Measurements from ENCODE around the gene HLA-DPA1.

Gene HLA-DPA1

GRCh38 chr6:33023536-33023935 lies 49.9 kb downstream of the HLA-DPA1 start:
- H3K4me1 Mint-ChIP-seq (ENCODE audit: low read depth), result peaks cover 24% of the 10 kb centered on the region

GRCh38 chr6:33021917-33022316 lies 51.5 kb downstream of the HLA-DPA1 start:
- H3K4me3 Mint-ChIP-seq, result no peak overlapping the region
- peaks cover 27% of the 10 kb centered on the region for H3K4me1 Mint-ChIP-seq (ENCODE audit: low read depth)
- no peaks in the 10 kb centered on the region for H3K9me3 Mint-ChIP-seq
- H3K27ac Mint-ChIP-seq, result no peak overlapping the region
- H3K27me3 Mint-ChIP-seq (ENCODE audit: low read depth), result no peaks in the 10 kb centered on the region
- H3K36me3 Mint-ChIP-seq (ENCODE audit: low read depth), result no peaks in the 10 kb centered on the region

More at GRCh38 chr6:33023536-33023935, 49.9 kb downstream of the HLA-DPA1 start:
- no peaks in the 10 kb centered on the region for H3K9me3 Mint-ChIP-seq
- H3K36me3 Mint-ChIP-seq (ENCODE audit: low read depth), result no peaks in the 10 kb centered on the region
- H3K27ac Mint-ChIP-seq, result no peak overlapping the region
- H3K27me3 Mint-ChIP-seq (ENCODE audit: low read depth), result no peaks in the 10 kb centered on the region
- no peak overlapping the region for H3K4me3 Mint-ChIP-seq

GRCh38 chr6:33019372-33019771 lies 54.1 kb downstream of the HLA-DPA1 start:
- Mint-ChIP-seq H3K9me3 (no peaks in the 10 kb centered on the region), H3K27me3 (ENCODE audit: low read depth) (peaks cover 3% of the 10 kb centered on the region), H3K36me3 (ENCODE audit: low read depth) (no peaks in the 10 kb centered on the region), H3K4me1 (ENCODE audit: low read depth) (peaks cover 30% of the 10 kb centered on the region), H3K4me3 (peak overlapping the region; percentile 47), H3K27ac (peak overlapping the region; percentile 67)

GRCh38 chr6:33018904-33019303 lies 54.5 kb downstream of the HLA-DPA1 start:
- Mint-ChIP-seq H3K9me3 (no peaks in the 10 kb centered on the region), H3K4me1 (ENCODE audit: low read depth) (peaks cover 30% of the 10 kb centered on the region), H3K4me3 (peak overlapping the region; percentile 47), H3K27me3 (ENCODE audit: low read depth) (peaks cover 6% of the 10 kb centered on the region), H3K27ac (peak overlapping the region; percentile 67), H3K36me3 (ENCODE audit: low read depth) (no peaks in the 10 kb centered on the region)

GRCh38 chr6:33018418-33018817 lies 55.0 kb downstream of the HLA-DPA1 start:
- Mint-ChIP-seq H3K27me3 (ENCODE audit: low read depth) (peaks cover 10% of the 10 kb centered on the region), H3K27ac (peak overlapping the region; percentile 9), H3K9me3 (no peaks in the 10 kb centered on the region), H3K36me3 (ENCODE audit: low read depth) (no peaks in the 10 kb centered on the region), H3K4me3 (no peak overlapping the region), H3K4me1 (ENCODE audit: low read depth) (peaks cover 30% of the 10 kb centered on the region)

GRCh38 chr6:33017694-33018353 lies 55.6 kb downstream of the HLA-DPA1 start:
- H3K27ac Mint-ChIP-seq, result peak overlapping the region; percentile 9
- H3K4me1 Mint-ChIP-seq (ENCODE audit: low read depth), result peaks cover 30% of the 10 kb centered on the region
- no peaks in the 10 kb centered on the region for H3K36me3 Mint-ChIP-seq (ENCODE audit: low read depth)
- no peaks in the 10 kb centered on the region for H3K9me3 Mint-ChIP-seq
- H3K27me3 Mint-ChIP-seq (ENCODE audit: low read depth), result peaks cover 15% of the 10 kb centered on the region
- no peak overlapping the region for H3K4me3 Mint-ChIP-seq

- peaks cover 19% of the 10 kb centered on the region for H3K27me3 Mint-ChIP-seq (ENCODE audit: low read depth)
- H3K9me3 Mint-ChIP-seq, result no peaks in the 10 kb centered on the region
- no peak overlapping the region for H3K4me3 Mint-ChIP-seq
- H3K36me3 Mint-ChIP-seq (ENCODE audit: low read depth), result no peaks in the 10 kb centered on the region
- H3K4me1 Mint-ChIP-seq (ENCODE audit: low read depth), result peaks cover 30% of the 10 kb centered on the region
- H3K27ac Mint-ChIP-seq, result no peak overlapping the region
Observed at GRCh38 chr6:33017018-33017417, 56.4 kb downstream of the HLA-DPA1 start.

GRCh38 chr6:33015798-33016197 lies 57.7 kb downstream of the HLA-DPA1 start:
- Mint-ChIP-seq H3K4me1 (ENCODE audit: low read depth) (peaks cover 30% of the 10 kb centered on the region), H3K36me3 (ENCODE audit: low read depth) (no peaks in the 10 kb centered on the region), H3K27me3 (ENCODE audit: low read depth) (peaks cover 27% of the 10 kb centered on the region), H3K27ac (no peak overlapping the region), H3K4me3 (no peak overlapping the region), H3K9me3 (no peaks in the 10 kb centered on the region)

- Mint-ChIP-seq H3K9me3 (no peaks in the 10 kb centered on the region), H3K36me3 (ENCODE audit: low read depth) (no peaks in the 10 kb centered on the region), H3K27me3 (ENCODE audit: low read depth) (peaks cover 27% of the 10 kb centered on the region), H3K27ac (no peak overlapping the region), H3K4me1 (ENCODE audit: low read depth) (peaks cover 26% of the 10 kb centered on the region), H3K4me3 (no peak overlapping the region)
Observed at GRCh38 chr6:33014841-33015634, 58.4 kb downstream of the HLA-DPA1 start.

Data from T-helper 1 cell treated with Interleukin-12 subunit alpha and Interleukin-12 subunit beta and Interleukin-4 antibody, amounts not matched to agents 30 μg/mL and 1 μg/mL, for 36 hours (primary cell).